ENCODE results near the gene PIP5K1B. TPM values are rescaled to one million over a fixed set of nuclear protein-coding genes. Genes with fewer than 3 reads are reported as not detected.
A peak's percentile ranks its signal among the peaks of the same experiment; 100 is the strongest.

The PIP5K1B gene
- total RNA-seq, 1 experiment from 2014 or later, result 2.5 TPM

DNA sequence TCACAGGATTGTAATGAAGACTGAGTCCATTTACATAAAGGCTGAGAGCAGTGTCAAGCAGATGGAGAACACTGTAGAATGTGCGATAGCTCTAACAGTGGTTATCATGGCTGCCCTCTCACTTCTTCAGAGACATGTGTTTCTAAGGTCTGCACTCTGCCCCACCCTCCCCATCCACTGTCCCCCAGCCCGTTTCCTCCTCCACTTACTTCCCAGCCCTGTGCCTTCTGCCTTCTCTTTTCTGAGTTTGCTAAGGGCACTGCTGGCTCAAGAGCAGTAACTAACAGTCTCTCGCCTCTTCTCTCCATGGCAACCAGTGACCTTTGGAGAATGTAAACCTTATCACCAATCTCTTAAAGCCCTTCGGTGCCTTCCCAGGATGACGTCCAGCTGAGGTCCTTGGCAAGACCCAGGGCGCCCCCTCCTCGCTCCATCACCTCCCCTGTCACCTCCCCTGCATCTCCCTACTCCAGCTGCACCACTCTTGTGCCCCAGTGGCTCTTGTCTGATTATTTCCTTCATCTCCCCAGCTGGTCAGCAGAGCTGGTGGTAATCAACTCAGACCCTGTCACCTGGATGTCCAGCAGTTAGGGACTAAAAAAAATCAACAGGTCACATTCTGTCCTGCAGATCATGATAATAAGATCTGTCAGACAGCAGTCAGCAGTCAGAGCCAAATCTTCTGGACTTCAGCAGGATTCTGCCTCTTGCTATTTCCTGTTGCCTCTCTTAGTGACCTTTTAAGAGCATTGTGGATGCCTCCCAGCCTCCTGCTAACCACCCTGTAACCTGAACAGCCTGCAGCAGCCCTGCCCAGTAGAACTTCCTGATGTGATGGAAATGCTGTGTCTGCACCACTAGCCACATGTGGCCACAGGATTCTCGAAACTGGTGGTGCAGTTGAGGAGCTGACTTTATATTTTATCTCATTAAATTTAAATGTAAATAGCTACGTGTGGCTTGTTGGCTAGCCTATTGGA is 339.5 kb downstream of the PIP5K1B start:
- H3K36me3 Mint-ChIP-seq (ENCODE audit: insufficient read depth in 1 of 3, low read depth in 3 of 3), result peaks cover 22 to 34% (median 30%) of the 10 kb centered on the region in 3 experiments; a peak in 6 of 7 replicates
- no peak overlapping the region for H4K8ac ChIP-seq (replicated peaks; ENCODE audit: insufficient read length, low read depth, low read length)
- no peaks in the 10 kb centered on the region; a peak in 1 of 5 replicates for H3K9me3 Mint-ChIP-seq
- no peak overlapping the region for H4K91ac ChIP-seq (ENCODE audit: insufficient read length, low read depth, low read length)
- no peaks in the 10 kb centered on the region for H3K9me3 ChIP-seq (ENCODE audit: control insufficient read depth, low read depth, low read length)
- H2BK20ac ChIP-seq (ENCODE audit: low read depth, low read length, poor library complexity, severe bottlenecking), result no peak overlapping the region
- H3K9ac ChIP-seq (ENCODE audit: extremely low read depth, insufficient read length, low read length), result no peak overlapping the region
- no peaks in the 10 kb centered on the region for H3K23me2 ChIP-seq (ENCODE audit: insufficient read length, low read depth, low read length, poor library complexity, severe bottlenecking)
- no peak overlapping the region for H4K5ac ChIP-seq (ENCODE audit: insufficient read length, low read depth, low read length)
- no peaks in the 10 kb centered on the region for H3K79me1 ChIP-seq (ENCODE audit: insufficient read depth, low read depth, low read length, poor library complexity, severe bottlenecking)
- no peak overlapping the region for H2BK120ac ChIP-seq (ENCODE audit: low read depth, low read length, poor library complexity, severe bottlenecking)
- H4K20me1 ChIP-seq (ENCODE audit: control insufficient read depth, insufficient read depth, insufficient read length), result no peaks in the 10 kb centered on the region
- peak overlapping the region in 1 of 2 experiments; percentile 31; a peak in 1 of 5 replicates for H3K4me3 Mint-ChIP-seq
- H2BK5ac ChIP-seq (ENCODE audit: insufficient read length, low read length), result no peak overlapping the region
- H3K27me3 ChIP-seq (ENCODE audit: insufficient read depth, low read length), result no peaks in the 10 kb centered on the region
- TF ChIP-seq, protein P1, sequence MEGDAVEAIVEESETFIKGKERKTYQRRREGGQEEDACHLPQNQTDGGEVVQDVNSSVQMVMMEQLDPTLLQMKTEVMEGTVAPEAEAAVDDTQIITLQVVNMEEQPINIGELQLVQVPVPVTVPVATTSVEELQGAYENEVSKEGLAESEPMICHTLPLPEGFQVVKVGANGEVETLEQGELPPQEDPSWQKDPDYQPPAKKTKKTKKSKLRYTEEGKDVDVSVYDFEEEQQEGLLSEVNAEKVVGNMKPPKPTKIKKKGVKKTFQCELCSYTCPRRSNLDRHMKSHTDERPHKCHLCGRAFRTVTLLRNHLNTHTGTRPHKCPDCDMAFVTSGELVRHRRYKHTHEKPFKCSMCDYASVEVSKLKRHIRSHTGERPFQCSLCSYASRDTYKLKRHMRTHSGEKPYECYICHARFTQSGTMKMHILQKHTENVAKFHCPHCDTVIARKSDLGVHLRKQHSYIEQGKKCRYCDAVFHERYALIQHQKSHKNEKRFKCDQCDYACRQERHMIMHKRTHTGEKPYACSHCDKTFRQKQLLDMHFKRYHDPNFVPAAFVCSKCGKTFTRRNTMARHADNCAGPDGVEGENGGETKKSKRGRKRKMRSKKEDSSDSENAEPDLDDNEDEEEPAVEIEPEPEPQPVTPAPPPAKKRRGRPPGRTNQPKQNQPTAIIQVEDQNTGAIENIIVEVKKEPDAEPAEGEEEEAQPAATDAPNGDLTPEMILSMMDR (conservative IDR thresholded peaks at IDR 0.05), result no peak
- no peak overlapping the region for H3T11ph ChIP-seq (ENCODE audit: low read length)
- H3K4ac ChIP-seq (ENCODE audit: low read depth, low read length), result no peak overlapping the region
- H2BK15ac ChIP-seq (ENCODE audit: low read depth, low read length), result no peak overlapping the region
- peak; percentile 62 for DNase-seq
- H2BK12ac ChIP-seq (ENCODE audit: insufficient read length, low read depth, low read length), result no peak overlapping the region
- H3K14ac ChIP-seq (ENCODE audit: insufficient read depth, low read length), result peak overlapping the region; percentile 48; the same call in 1 of the 2 replicates
- no peak overlapping the region for H3K56ac ChIP-seq (ENCODE audit: insufficient read length, low read depth, low read length)
- H2AK5ac ChIP-seq (ENCODE audit: insufficient read length, low read length), result no peak overlapping the region
- H2AFZ ChIP-seq (ENCODE audit: low read length), result no peak overlapping the region
- peaks cover 8% of the 10 kb centered on the region for H3K4me1 ChIP-seq (ENCODE audit: insufficient read depth, low read length)
- peak overlapping the region; percentile 33 for H3K27ac ChIP-seq (ENCODE audit: insufficient read length, low read depth, low read length)
- peaks cover 45 to 49% of the 10 kb centered on the region in 2 experiments for H3K4me1 Mint-ChIP-seq
- WGBS (ENCODE audit: extremely low coverage, insufficient read length, low lambda C conversion rate), result no CpG with 5 or more reads among the region's 9 CpGs
- H3K4me2 ChIP-seq (ENCODE audit: insufficient read depth, insufficient read length, low read length), result no peak overlapping the region
- peak overlapping the region; percentile 63 to 94 (median 92); a peak in 6 of 7 replicates for H3K27ac Mint-ChIP-seq
- peaks cover 11% of the 10 kb centered on the region for H3K79me2 ChIP-seq (ENCODE audit: insufficient read depth, low read length)
- no peaks in the 10 kb centered on the region for H3K27me3 Mint-ChIP-seq (ENCODE audit: low read depth)
- no peak overlapping the region for H3K18ac ChIP-seq (ENCODE audit: insufficient read length, low read depth, low read length)
- no peak overlapping the region for H3K23ac ChIP-seq (ENCODE audit: insufficient read length, low read depth, low read length)
